Smooth muscle cell (in vitro differentiated cells): ENCODE results near the gene ZNF2. TPM values are rescaled to one million over a fixed set of nuclear protein-coding genes. Genes with fewer than 3 reads are reported as not detected.

Experiments used
- DNase-seq: peaks from one replicate; lab custom pipeline; 2025; ENCODE audit not compliant: unreplicated experiment; lab: John Stamatoyannopoulos, UW
- H2AFZ ChIP-seq: fragments of 200-600 bp; sonication (generic); 2 replicates; pipeline ENCODE4 v1.6.0; 2016; ENCODE audit warnings: antibody characterized with exemption, low read depth, mild to moderate bottlenecking
- H3F3A ChIP-seq: fragments of 200-600 bp; sonication (generic); 2 replicates; pipeline ENCODE4 v1.6.0; 2017; ENCODE audit warnings: antibody characterized with exemption, low read depth
- H3K27ac ChIP-seq: fragments of 200-600 bp; sonication (generic); 2 replicates; pipeline ENCODE4 v1.5.1; 2016; ENCODE audit warnings: low read depth, mild to moderate bottlenecking
- H3K27me3 ChIP-seq: fragments of 200-600 bp; sonication (generic); 2 replicates; pipeline ENCODE4 v1.6.1; 2016; ENCODE audit warnings: low read depth, mild to moderate bottlenecking
- H3K36me3 ChIP-seq: fragments of 200-600 bp; sonication (generic); 2 replicates; pipeline ENCODE4 v1.5.1; 2016; ENCODE audit warnings: low read depth
- H3K4me1 ChIP-seq: fragments of 200-600 bp; sonication (generic); 2 replicates; pipeline ENCODE4 v1.5.1; 2016; ENCODE audit warnings: low read depth
- H3K4me2 ChIP-seq: fragments of 200-600 bp; sonication (generic); 2 replicates; pipeline ENCODE4 v1.6.0; 2016; ENCODE audit warnings: mild to moderate bottlenecking
- H3K4me3 ChIP-seq: fragments of 200-600 bp; sonication (generic); 2 replicates; pipeline ENCODE4 v1.5.1; 2016; ENCODE audit warnings: mild to moderate bottlenecking
- H3K79me2 ChIP-seq: fragments of 200-600 bp; sonication (generic); 2 replicates; pipeline ENCODE4 v1.6.0; 2016; ENCODE audit warnings: low read depth, mild to moderate bottlenecking
- H3K9ac ChIP-seq: fragments of 200-600 bp; sonication (generic); 2 replicates; pipeline ENCODE4 v1.6.0; 2016; ENCODE audit warnings: low read depth
- H3K9me3 ChIP-seq: fragments of 200-600 bp; sonication (generic); replicated peaks from 2 replicates; pipeline ENCODE4 v1.5.1; 2016; ENCODE audit warnings: low read depth
- H4K20me1 ChIP-seq: fragments of 200-600 bp; sonication (generic); 2 replicates; pipeline ENCODE4 v1.6.0; 2016; ENCODE audit warnings: low read depth
- CTCF ChIP-seq: fragments of 200-600 bp; sonication (generic); IDR thresholded peaks from 2 replicates; pipeline ENCODE4 v1.5.1; 2017; ENCODE audit warnings: borderline replicate concordance, mild to moderate bottlenecking, antibody characterized with exemption; ENCODE audit not compliant: insufficient read depth, poor library complexity, severe bottlenecking
- WGBS: methylation state at CpG from one replicate; pipeline ENCODE4 v1.1.7; 2016; ENCODE audit warnings: low lambda C conversion rate; 5-methylcytosine and 5-hydroxymethylcytosine counted together
- polyA plus RNA-seq: library from polyadenylated mRNA; unstranded; fragments of >200 nt; fragmentation: Nextera tagmentation; extraction: Ambion mirVana; gene quantifications from 2 replicates; pipeline ENCODE4 v1.2.1, GENCODE V29; 2016
- total RNA-seq: library from RNA; depleted of rRNA; stranded (reverse); fragments of >200 nt; gene quantifications from 2 replicates; pipeline ENCODE4 v1.2.3, GENCODE V29; 2014

Gene ZNF2
- 6.9 and 7.0 TPM in 2 replicates for total RNA-seq
- polyA plus RNA-seq: 1.8 and 2.9 TPM in 2 replicates

GRCh38 chr2:95165371-95166064 lies at the start of gene ZNF2:
ZNF2 (plus strand) TSS chr2:95165809; CDS start chr2:95176227, 10,418 bp downstream.
- 1% methylated on average over 56 of the region's 56 CpGs for WGBS
- Histone ChIP-seq H3K9ac (peak within 1 kb of the TSS; percentile 91), H4K20me1 (no peaks in the 10 kb centered on the region)

GRCh38 chr2:95121093-95121406 lies 44.6 kb upstream of the ZNF2 start:
- Histone ChIP-seq H3K9me3 (no peaks in the 10 kb centered on the region), H3K4me1 (no peaks in the 10 kb centered on the region), H3F3A (no peaks in the 10 kb centered on the region), H3K27me3 (no peaks in the 10 kb centered on the region), H3K79me2 (peaks cover 37% of the 10 kb centered on the region), H3K4me2 (peak overlapping the region; percentile 87), H4K20me1 (peaks cover 14% of the 10 kb centered on the region), H2AFZ (peak overlapping the region; percentile 95), H3K27ac (no peak overlapping the region), H3K36me3 (peaks cover 5% of the 10 kb centered on the region), H3K4me3 (peak overlapping the region; percentile 80), H3K9ac (peak overlapping the region; percentile 92)
- WGBS: 2% methylated on average over 11 of the region's 11 CpGs
- DNase-seq: no peak
- no peak for TF ChIP-seq CTCF

More at GRCh38 chr2:95165371-95166064, at the start of gene ZNF2:
- Histone ChIP-seq H3K4me3 (peak within 1 kb of the TSS; percentile 64), H3K27me3 (no peaks in the 10 kb centered on the region), H3K27ac (peak within 1 kb of the TSS; percentile 91), H2AFZ (peak within 1 kb of the TSS; percentile 76), H3K79me2 (peaks cover 16% of the 10 kb centered on the region), H3K4me2 (peak within 1 kb of the TSS; percentile 94), H3K4me1 (peaks cover 8% of the 10 kb centered on the region), H3K36me3 (no peaks in the 10 kb centered on the region), H3F3A (peaks cover under 1% of the 10 kb centered on the region), H3K9me3 (no peaks in the 10 kb centered on the region)
- no peak for TF ChIP-seq CTCF
- DNase-seq: peak; percentile 76

- peaks cover 37% of the 10 kb centered on the region for H3K79me2 ChIP-seq
- H3K4me2 ChIP-seq: peak within 1 kb of the TSS; percentile 87
- H3K27me3 ChIP-seq: no peaks in the 10 kb centered on the region
- peak within 1 kb of the TSS; percentile 92 for H3K9ac ChIP-seq
- no peaks in the 10 kb centered on the region for H3K4me1 ChIP-seq
- H4K20me1 ChIP-seq: peaks cover 14% of the 10 kb centered on the region
- peak within 1 kb of the TSS; percentile 80 for H3K4me3 ChIP-seq
- H3K36me3 ChIP-seq: peaks cover 5% of the 10 kb centered on the region
- TF ChIP-seq CTCF: no peak
- H2AFZ ChIP-seq: peak within 1 kb of the TSS; percentile 95
- peak; percentile 59 for DNase-seq
- H3F3A ChIP-seq: no peaks in the 10 kb centered on the region
- H3K9me3 ChIP-seq: no peaks in the 10 kb centered on the region
- under 1% methylated on average over 70 of the region's 86 CpGs for WGBS
- H3K27ac ChIP-seq: peak within 1 kb of the TSS; percentile 76
Measured at GRCh38 chr2:95121407-95122196, 44.0 kb upstream of the ZNF2 start, which contains the start of gene MRPS5. MRPS5 (minus strand) TSS chr2:95121808; CDS start chr2:95121791, 17 bp downstream.
